K562 (cell line): ENCODE measurements around the gene XCL2. TPM values are rescaled to one million over a fixed set of nuclear protein-coding genes. Genes with fewer than 3 reads are reported as not detected.

Source experiments
- ATAC-seq: fragments of 200-7000 bp; cut with Tn5 transposase; 3 replicates; pipeline ENCODE4 v1.9.1; 2020; ENCODE audit warnings: moderate library complexity
- BruUV-seq: library from RNA; stranded (reverse); fragments of 400-500 nt; replicated peaks from 2 replicates; lab custom pipeline; 2021; lab: Mats Ljungman, UMichigan
- CTCF ChIA-PET: fragments of 300-600 bp; formaldehyde crosslinking; extraction: SDS; loops from one replicate; lab custom pipeline; 2021; ENCODE audit warnings: low intra/inter-chr PET ratio; lab: Yijun Ruan, JAX
- POLR2A ChIA-PET: fragments of 300-600, 350-650 bp; sonication (Branson Sonifier 250); formaldehyde crosslinking; extraction: SDS; loops from one replicate; lab custom pipeline; 2021; ENCODE audit warnings: antibody characterized with exemption, inconsistent platforms; lab: Yijun Ruan, JAX
- DNase-seq, 4 experiments: peaks; one replicate each; pipeline versions ENCODE4 v3.0.0 to v3.0.0-alpha.2; 2011 to 2018; ENCODE audit warnings: low spot score in 3 of 4, mixed read lengths in 3 of 4; ENCODE audit errors: extremely low read depth in 1 of 4
- FAIRE-seq: peaks from 2 replicates; lab custom pipeline; 2011; peaks lifted over from hg19 to GRCh38; lab: Jason Lieb, UNC
- H2AFZ ChIP-seq: 2 replicates; pipeline ENCODE4 v1.6.0; 2011; ENCODE audit warnings: low read depth, low read length, control low read depth, inconsistent platforms
- H3K27ac ChIP-seq: fragments of 200-600 bp; 3 replicates; pipeline ENCODE4 v1.8.0; 2011; ENCODE audit warnings: low read depth, mild to moderate bottlenecking, control low read depth, inconsistent platforms, low read length, moderate library complexity, mixed read lengths; ENCODE audit errors: extremely low read depth
- H3K27me3 ChIP-seq, 2 experiments: fragments of 300-600 bp in 1 of 2; 2 replicates in 1 of 2; 3 replicates in 1 of 2; pipeline versions ENCODE4 v1.6.0 to v1.8.0; 2011; ENCODE audit warnings: inconsistent platforms in 2 of 2, low read length in 2 of 2, mild to moderate bottlenecking in 1 of 2, mixed read lengths in 1 of 2, moderate library complexity in 1 of 2; ENCODE audit not compliant: control insufficient read depth in 2 of 2, insufficient read depth in 2 of 2
- H3K36me3 ChIP-seq: fragments of 300-600 bp; 3 replicates; pipeline ENCODE4 v1.8.0; 2011; ENCODE audit warnings: mild to moderate bottlenecking, low read length, inconsistent platforms; ENCODE audit not compliant: control insufficient read depth, insufficient read depth
- H3K4me1 ChIP-seq, 2 experiments: fragments of 200-600 bp in 1 of 2; replicated peaks in 1 of 2; 2 replicates in 1 of 2; 3 replicates in 1 of 2; pipeline versions ENCODE4 v1.5.1 to v1.8.0; 2011; ENCODE audit warnings: inconsistent platforms in 2 of 2, low read length in 2 of 2, mild to moderate bottlenecking in 1 of 2, mixed read lengths in 1 of 2, moderate library complexity in 1 of 2; ENCODE audit not compliant: control insufficient read depth in 2 of 2, insufficient read depth in 2 of 2
- H3K4me2 ChIP-seq: 2 replicates; pipeline ENCODE4 v1.6.1; 2011; ENCODE audit warnings: low read length, control low read depth, inconsistent platforms, mixed read lengths; ENCODE audit not compliant: insufficient read depth
- H3K4me3 ChIP-seq: fragments of 200-600 bp; sonication (generic), shearing (Covaris generic); 2 replicates; pipeline ENCODE4 v1.5.1; 2016; ENCODE audit warnings: control low read depth, inconsistent platforms
- H3K79me2 ChIP-seq: fragments of 200-600 bp; 3 replicates; pipeline ENCODE4 v1.8.0; 2011; ENCODE audit warnings: low read length, inconsistent platforms; ENCODE audit not compliant: control insufficient read depth, insufficient read depth
- H3K9ac ChIP-seq, 2 experiments: 2 replicates each; pipeline versions ENCODE4 v1.6.0 to v1.6.1; 2011; ENCODE audit warnings: low read depth in 2 of 2, low read length in 2 of 2, control low read depth in 1 of 2, inconsistent platforms in 1 of 2, mild to moderate bottlenecking in 1 of 2, mixed read lengths in 1 of 2; ENCODE audit not compliant: insufficient read depth in 1 of 2
- H3K9me1 ChIP-seq: one replicate; pipeline ENCODE4 v1.6.0; 2011; ENCODE audit warnings: inconsistent platforms, mild to moderate bottlenecking, low read length, moderate library complexity; ENCODE audit not compliant: control insufficient read depth, insufficient read depth
- H3K9me3 ChIP-seq: replicated peaks from 2 replicates; pipeline ENCODE4 v1.5.1; 2011; ENCODE audit warnings: low read depth, low read length, inconsistent platforms; ENCODE audit not compliant: control insufficient read depth, insufficient read depth
- H4K20me1 ChIP-seq: replicated peaks from 2 replicates; pipeline ENCODE4 v1.6.1; 2011; ENCODE audit warnings: low read length, inconsistent platforms, mixed read lengths; ENCODE audit not compliant: control insufficient read depth, insufficient read depth
- CSDE1 ChIP-seq, 2 experiments: fragments of 450-650 bp; IDR thresholded peaks; 2 replicates each; pipeline ENCODE4 v1.6.1; 2016; ENCODE audit warnings: mild to moderate bottlenecking in 1 of 2
- MGA ChIP-seq: fragments of 450-650 bp; IDR thresholded peaks from 2 replicates; pipeline ENCODE4 v1.6.1; 2016; ENCODE audit warnings: mild to moderate bottlenecking, moderate library complexity
- SLC30A9 ChIP-seq: fragments of 250-450 bp; sonication (Bioruptor Pico); IDR thresholded peaks from 2 replicates; pipeline ENCODE4 v1.8.0; 2022; ENCODE audit warnings: mild to moderate bottlenecking, moderate library complexity
- WGBS: fragments of 100-300 bp; shearing (Covaris generic); methylation state at CpG from one replicate; pipeline ENCODE4 v1.1.6; 2016; ENCODE audit warnings: low coverage, mixed read lengths; ENCODE audit not compliant: insufficient coverage; ENCODE audit errors: missing lambda C conversion rate; 5-methylcytosine and 5-hydroxymethylcytosine counted together
- in situ Hi-C: fragments of 300-500 bp; cut with MboI; formaldehyde crosslinking; loops from 4 replicates; pipeline ENCODE4 v1.15.0; 2018; ENCODE audit warnings: inconsistent platforms, mixed read lengths
- intact Hi-C: fragments of 100-400 bp; cut with micrococcal nuclease; formaldehyde crosslinking; loops from 2 replicates; pipeline ENCODE4 v1.14.2; 2022
- polyA plus RNA-seq, 8 experiments: library from polyadenylated mRNA; depleted of rRNA in 4 of 8; stranded (reverse) in 5 of 8; unstranded in 3 of 8; fragments of >200 nt; fragmentation: Nextera tagmentation in 2 of 8; fragmentation: Illumina TruSeq in 1 of 8; extraction: Ambion mirVana in 2 of 8; extraction: Trizol in 1 of 8; gene quantifications; 2 replicates each; pipeline versions ENCODE4 v1.2.1 to v1.2.3, GENCODE V29; 2011 to 2014; ENCODE audit warnings: inconsistent platforms in 1 of 8, missing spikeins in 1 of 8
- total RNA-seq, 7 experiments: library from RNA; depleted of rRNA in 6 of 7; stranded (reverse); fragments of >200 nt in 6 of 7; fragmentation: Illumina TruSeq in 2 of 7; extraction: Trizol in 2 of 7; gene quantifications; 2 replicates each; pipeline versions ENCODE4 v1.2.1 to v1.2.3, GENCODE V29; 2011 to 2021; ENCODE audit warnings: low replicate concordance in 1 of 7

XCL2 gene
- total and polyA plus RNA-seq, 9 of the 15 experiments (the other 6 are each of a cell fraction or from before 2014, with no cell fraction given), result not detected

DNA sequence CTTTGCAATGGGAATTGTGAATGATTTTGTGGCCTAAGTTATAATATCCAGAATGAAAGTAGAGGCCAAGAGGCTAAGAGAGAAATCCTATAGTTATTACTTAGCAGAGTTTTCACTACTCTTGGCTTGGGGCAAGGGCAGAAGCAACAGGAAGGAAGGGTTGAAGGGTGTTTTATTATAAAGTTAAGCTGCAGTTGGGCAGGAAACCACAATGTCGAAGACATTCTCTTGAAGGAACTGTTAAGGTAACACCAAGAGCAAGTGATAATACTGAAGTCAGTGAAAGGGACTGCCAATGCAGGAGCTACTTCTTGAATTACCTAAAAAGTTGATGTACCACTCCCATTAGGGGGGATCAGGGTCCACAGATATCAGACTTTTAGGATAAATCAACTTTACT, 8.3 kb downstream of the XCL2 start:
- in situ Hi-C loops, result no loop called here
- POLR2A ChIA-PET, result interaction anchor here (1.1 kb wide), 2 partner anchors 18 to 66 kb away, joined by 3 read pairs; no protein-coding TSS in a partner anchor
- no TSS peak for BruUV-seq
- Histone ChIP-seq H3K9ac (no peak overlapping the region), H3K9me3 (no peaks in the 10 kb centered on the region), H3K4me2 (no peak overlapping the region), H3K4me1 (no peaks in the 10 kb centered on the region), H2AFZ (no peak overlapping the region), H3K27me3 (no peaks in the 10 kb centered on the region), H3K36me3 (no peaks in the 10 kb centered on the region), H3K4me3 (no peak overlapping the region), H4K20me1 (no peaks in the 10 kb centered on the region), H3K79me2 (no peaks in the 10 kb centered on the region), H3K27ac (no peak overlapping the region), H3K9me1 (no peaks in the 10 kb centered on the region)
- intact Hi-C loops, result no loop called here
- FAIRE-seq, result no peak
- no peak for ATAC-seq
- CTCF ChIA-PET, result no interaction called here
- DNase-seq, result no peak
- WGBS, result 0% methylated on average over 1 of the region's 1 CpG
- TF ChIP-seq SLC30A9 (CRISPR knock-in tag) (no peak), MGA (no peak), CSDE1 (IDR thresholded peaks at IDR 0.05) (no peak)
